HG03558 (cell line): ENCODE data around the gene PALLD.
A peak's percentile ranks its signal among the peaks of the same experiment; 100 is the strongest.

Experiments used
- ATAC-seq: cut with Tn5 transposase; IDR thresholded peaks from one replicate; pipeline ENCODE4 v1.9.1; 2021; ENCODE audit warnings: moderate number of reproducible peaks; ENCODE audit not compliant: unreplicated experiment; ENCODE audit errors: extremely low read depth

The PALLD gene

GRCh38 chr4:168833881-168834280 is 337.0 kb downstream of the PALLD start:
- no peak for ATAC-seq

- no peak for ATAC-seq
Measured at GRCh38 chr4:168835880-168836454, 339.1 kb downstream of the PALLD start.

GRCh38 chr4:168836490-168836889 is 339.6 kb downstream of the PALLD start:
- no peak for ATAC-seq

- ATAC-seq = no peak
Measured at GRCh38 chr4:168837922-168838321, 341.1 kb downstream of the PALLD start.

GRCh38 chr4:168839758-168840391 is 343.0 kb downstream of the PALLD start:
- no peak for ATAC-seq

- ATAC-seq = no peak
Measured at GRCh38 chr4:168840392-168840763, 343.5 kb downstream of the PALLD start.

GRCh38 chr4:168841000-168841671 is 344.3 kb downstream of the PALLD start:
- ATAC-seq = no peak

- no peak for ATAC-seq
Measured at GRCh38 chr4:168841672-168842019, 344.8 kb downstream of the PALLD start.

- no peak for ATAC-seq
Measured at GRCh38 chr4:168842186-168842585, 345.3 kb downstream of the PALLD start.

GRCh38 chr4:168843635-168844034 is 346.8 kb downstream of the PALLD start:
- ATAC-seq = no peak

- no peak for ATAC-seq
Measured at GRCh38 chr4:168844353-168845049, 347.6 kb downstream of the PALLD start.

GRCh38 chr4:168845897-168846296 is 349.0 kb downstream of the PALLD start:
- no peak for ATAC-seq

GRCh38 chr4:168846414-168846813 is 349.6 kb downstream of the PALLD start:
- ATAC-seq = no peak

GRCh38 chr4:168847771-168848502 is 351.1 kb downstream of the PALLD start:
- ATAC-seq = no peak

GRCh38 chr4:168849030-168849675 is 352.3 kb downstream of the PALLD start:
- ATAC-seq = no peak

- ATAC-seq = no peak
Measured at GRCh38 chr4:168849997-168850396, 353.1 kb downstream of the PALLD start.

- ATAC-seq = no peak
Measured at GRCh38 chr4:168852387-168852786, 355.5 kb downstream of the PALLD start.

- peak; percentile 37 for ATAC-seq
Measured at GRCh38 chr4:168852933-168853713, 356.3 kb downstream of the PALLD start.

- no peak for ATAC-seq
Measured at GRCh38 chr4:168853770-168854169, 356.9 kb downstream of the PALLD start.
